ENCODE measurements around the gene OR9A2.

DNA sequence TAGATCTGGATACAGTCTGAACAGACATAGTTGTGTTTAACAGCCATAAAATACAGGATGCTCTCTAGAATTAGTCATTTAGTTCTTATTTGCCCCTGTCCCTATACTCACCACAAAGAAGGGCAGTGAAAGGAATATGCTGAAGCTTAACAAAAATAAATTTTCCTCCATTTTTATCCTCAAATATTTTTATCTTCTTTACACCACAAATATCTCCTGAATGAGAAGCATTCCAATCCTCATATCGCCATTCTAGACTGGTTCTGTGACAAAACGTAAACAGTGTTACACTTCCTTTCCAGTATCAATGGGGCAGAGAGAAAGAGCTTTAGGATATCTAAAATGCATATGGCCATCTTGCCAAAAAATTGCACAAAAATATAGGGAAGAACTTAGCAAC lies 1.6 kb downstream of the OR9A2 start:
- TF ChIP-seq POLR2A (IDR thresholded peaks at IDR 0.05): no peak
- TF ChIP-seq POLR2AphosphoS5 (IDR thresholded peaks at IDR 0.05): no peak
- TF ChIP-seq, protein P1, sequence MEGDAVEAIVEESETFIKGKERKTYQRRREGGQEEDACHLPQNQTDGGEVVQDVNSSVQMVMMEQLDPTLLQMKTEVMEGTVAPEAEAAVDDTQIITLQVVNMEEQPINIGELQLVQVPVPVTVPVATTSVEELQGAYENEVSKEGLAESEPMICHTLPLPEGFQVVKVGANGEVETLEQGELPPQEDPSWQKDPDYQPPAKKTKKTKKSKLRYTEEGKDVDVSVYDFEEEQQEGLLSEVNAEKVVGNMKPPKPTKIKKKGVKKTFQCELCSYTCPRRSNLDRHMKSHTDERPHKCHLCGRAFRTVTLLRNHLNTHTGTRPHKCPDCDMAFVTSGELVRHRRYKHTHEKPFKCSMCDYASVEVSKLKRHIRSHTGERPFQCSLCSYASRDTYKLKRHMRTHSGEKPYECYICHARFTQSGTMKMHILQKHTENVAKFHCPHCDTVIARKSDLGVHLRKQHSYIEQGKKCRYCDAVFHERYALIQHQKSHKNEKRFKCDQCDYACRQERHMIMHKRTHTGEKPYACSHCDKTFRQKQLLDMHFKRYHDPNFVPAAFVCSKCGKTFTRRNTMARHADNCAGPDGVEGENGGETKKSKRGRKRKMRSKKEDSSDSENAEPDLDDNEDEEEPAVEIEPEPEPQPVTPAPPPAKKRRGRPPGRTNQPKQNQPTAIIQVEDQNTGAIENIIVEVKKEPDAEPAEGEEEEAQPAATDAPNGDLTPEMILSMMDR (IDR thresholded peaks at IDR 0.05): no peak

Measured in gastroesophageal sphincter (tissue), 3 donors.